Smooth muscle cell (in vitro differentiated cells): Measurements from ENCODE around the gene ZNF212. TPM values are rescaled to one million over a fixed set of nuclear protein-coding genes. Genes with fewer than 3 reads are reported as not detected.

Experiments used
- DNase-seq: peaks from one replicate; lab custom pipeline; 2025; ENCODE audit not compliant: unreplicated experiment; lab: John Stamatoyannopoulos, UW
- H2AFZ ChIP-seq: fragments of 200-600 bp; sonication (generic); 2 replicates; pipeline ENCODE4 v1.6.0; 2016; ENCODE audit warnings: antibody characterized with exemption, low read depth, mild to moderate bottlenecking
- H3F3A ChIP-seq: fragments of 200-600 bp; sonication (generic); 2 replicates; pipeline ENCODE4 v1.6.0; 2017; ENCODE audit warnings: antibody characterized with exemption, low read depth
- H3K27ac ChIP-seq: fragments of 200-600 bp; sonication (generic); 2 replicates; pipeline ENCODE4 v1.5.1; 2016; ENCODE audit warnings: low read depth, mild to moderate bottlenecking
- H3K27me3 ChIP-seq: fragments of 200-600 bp; sonication (generic); 2 replicates; pipeline ENCODE4 v1.6.1; 2016; ENCODE audit warnings: low read depth, mild to moderate bottlenecking
- H3K36me3 ChIP-seq: fragments of 200-600 bp; sonication (generic); 2 replicates; pipeline ENCODE4 v1.5.1; 2016; ENCODE audit warnings: low read depth
- H3K4me1 ChIP-seq: fragments of 200-600 bp; sonication (generic); 2 replicates; pipeline ENCODE4 v1.5.1; 2016; ENCODE audit warnings: low read depth
- H3K4me2 ChIP-seq: fragments of 200-600 bp; sonication (generic); 2 replicates; pipeline ENCODE4 v1.6.0; 2016; ENCODE audit warnings: mild to moderate bottlenecking
- H3K4me3 ChIP-seq: fragments of 200-600 bp; sonication (generic); 2 replicates; pipeline ENCODE4 v1.5.1; 2016; ENCODE audit warnings: mild to moderate bottlenecking
- H3K79me2 ChIP-seq: fragments of 200-600 bp; sonication (generic); 2 replicates; pipeline ENCODE4 v1.6.0; 2016; ENCODE audit warnings: low read depth, mild to moderate bottlenecking
- H3K9ac ChIP-seq: fragments of 200-600 bp; sonication (generic); 2 replicates; pipeline ENCODE4 v1.6.0; 2016; ENCODE audit warnings: low read depth
- H3K9me3 ChIP-seq: fragments of 200-600 bp; sonication (generic); replicated peaks from 2 replicates; pipeline ENCODE4 v1.5.1; 2016; ENCODE audit warnings: low read depth
- H4K20me1 ChIP-seq: fragments of 200-600 bp; sonication (generic); 2 replicates; pipeline ENCODE4 v1.6.0; 2016; ENCODE audit warnings: low read depth
- WGBS: methylation state at CpG from one replicate; pipeline ENCODE4 v1.1.7; 2016; ENCODE audit warnings: low lambda C conversion rate; 5-methylcytosine and 5-hydroxymethylcytosine counted together
- polyA plus RNA-seq: library from polyadenylated mRNA; unstranded; fragments of >200 nt; fragmentation: Nextera tagmentation; extraction: Ambion mirVana; gene quantifications from 2 replicates; pipeline ENCODE4 v1.2.1, GENCODE V29; 2016
- total RNA-seq: library from RNA; depleted of rRNA; stranded (reverse); fragments of >200 nt; gene quantifications from 2 replicates; pipeline ENCODE4 v1.2.3, GENCODE V29; 2014
- TF ChIP-seq, protein P1 (sequence below): fragments of 200-600 bp; sonication (generic); IDR thresholded peaks from 2 replicates; pipeline ENCODE4 v1.5.1; 2017; ENCODE audit warnings: borderline replicate concordance, mild to moderate bottlenecking, antibody characterized with exemption; ENCODE audit not compliant: insufficient read depth, poor library complexity, severe bottlenecking

The ZNF212 gene
- total and polyA plus RNA-seq, 2 experiments from 2014 or later = 4.6 to 7.7 TPM

DNA sequence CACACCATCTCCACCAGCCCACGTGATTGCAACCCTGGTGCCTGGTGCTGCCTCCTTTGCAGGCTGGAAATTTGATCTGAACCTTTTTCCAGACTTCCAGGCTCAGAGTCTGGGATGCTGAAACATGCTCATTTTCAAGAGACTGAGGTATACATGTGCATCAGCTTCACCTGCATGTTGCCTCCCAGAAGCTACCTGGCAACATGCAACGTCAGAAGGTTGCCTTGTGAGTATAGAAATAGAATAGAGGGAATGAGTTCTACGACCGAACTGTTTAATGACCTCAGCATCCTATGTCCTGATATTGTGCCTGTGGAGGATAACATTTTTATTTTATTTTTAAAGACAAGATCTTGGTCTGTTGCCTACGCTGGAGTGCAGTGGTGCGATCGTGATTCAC lies 1.9 kb upstream of the ZNF212 start:
- TF ChIP-seq, protein P1, sequence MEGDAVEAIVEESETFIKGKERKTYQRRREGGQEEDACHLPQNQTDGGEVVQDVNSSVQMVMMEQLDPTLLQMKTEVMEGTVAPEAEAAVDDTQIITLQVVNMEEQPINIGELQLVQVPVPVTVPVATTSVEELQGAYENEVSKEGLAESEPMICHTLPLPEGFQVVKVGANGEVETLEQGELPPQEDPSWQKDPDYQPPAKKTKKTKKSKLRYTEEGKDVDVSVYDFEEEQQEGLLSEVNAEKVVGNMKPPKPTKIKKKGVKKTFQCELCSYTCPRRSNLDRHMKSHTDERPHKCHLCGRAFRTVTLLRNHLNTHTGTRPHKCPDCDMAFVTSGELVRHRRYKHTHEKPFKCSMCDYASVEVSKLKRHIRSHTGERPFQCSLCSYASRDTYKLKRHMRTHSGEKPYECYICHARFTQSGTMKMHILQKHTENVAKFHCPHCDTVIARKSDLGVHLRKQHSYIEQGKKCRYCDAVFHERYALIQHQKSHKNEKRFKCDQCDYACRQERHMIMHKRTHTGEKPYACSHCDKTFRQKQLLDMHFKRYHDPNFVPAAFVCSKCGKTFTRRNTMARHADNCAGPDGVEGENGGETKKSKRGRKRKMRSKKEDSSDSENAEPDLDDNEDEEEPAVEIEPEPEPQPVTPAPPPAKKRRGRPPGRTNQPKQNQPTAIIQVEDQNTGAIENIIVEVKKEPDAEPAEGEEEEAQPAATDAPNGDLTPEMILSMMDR = no peak
- Histone ChIP-seq H3K27me3 (no peaks in the 10 kb centered on the region), H3K4me2 (no peak overlapping the region), H3K79me2 (peaks cover 29% of the 10 kb centered on the region), H3K9me3 (no peaks in the 10 kb centered on the region), H3K4me3 (no peak overlapping the region), H3K4me1 (peaks cover 7% of the 10 kb centered on the region), H3K9ac (no peak overlapping the region), H3K36me3 (no peaks in the 10 kb centered on the region), H3F3A (no peaks in the 10 kb centered on the region), H4K20me1 (no peaks in the 10 kb centered on the region), H3K27ac (no peak overlapping the region), H2AFZ (no peak overlapping the region)
- no peak for DNase-seq
- 78% methylated on average over 7 of the region's 7 CpGs for WGBS

DNA sequence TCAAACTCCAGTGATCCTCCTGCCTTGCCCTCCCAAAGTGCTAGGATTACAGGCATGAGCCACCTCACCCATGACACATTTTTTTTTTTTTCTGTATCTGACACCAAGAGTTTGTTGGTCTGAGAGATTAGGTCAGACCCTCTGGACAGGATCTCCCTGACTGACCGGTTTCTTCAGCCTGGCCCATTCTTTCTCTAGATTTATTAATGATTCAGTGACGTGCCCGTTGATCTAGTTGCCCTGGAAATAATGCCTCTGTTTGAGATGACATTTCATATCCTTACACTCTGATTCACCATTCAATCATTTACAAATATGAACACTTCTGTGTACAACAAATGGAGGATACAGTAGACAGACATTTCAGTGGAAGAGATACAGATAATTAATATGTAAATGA lies 1.4 kb upstream of the ZNF212 start:
- WGBS = 86% methylated on average over 3 of the region's 3 CpGs

DNA sequence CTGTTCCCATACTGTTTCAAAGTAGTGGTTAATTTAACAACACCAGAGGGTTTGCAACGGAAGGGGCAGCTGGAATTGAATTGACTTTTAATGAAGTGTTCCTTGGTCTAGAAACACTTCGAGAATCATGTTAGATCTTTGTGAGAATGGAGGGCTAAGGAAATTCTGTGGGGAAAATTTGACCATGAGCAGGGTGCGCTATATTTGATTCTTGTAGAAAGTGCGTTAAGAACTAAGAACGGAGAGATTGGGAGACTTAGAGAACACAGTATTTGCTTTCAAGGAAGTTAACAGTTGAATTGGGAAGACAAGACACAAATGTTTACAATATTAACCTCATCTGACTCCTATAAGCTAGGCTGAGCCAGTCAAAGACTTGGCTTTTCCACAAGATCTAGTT lies 1.2 kb downstream of the ZNF212 start:
- Histone ChIP-seq H3K27ac (no peak overlapping the region), H3K9ac (peak overlapping the region; percentile 80), H3K27me3 (no peaks in the 10 kb centered on the region), H3K79me2 (peaks cover 52% of the 10 kb centered on the region), H2AFZ (no peak overlapping the region), H3K4me1 (peaks cover 7% of the 10 kb centered on the region), H3K4me3 (peak overlapping the region; percentile 88), H4K20me1 (peaks cover 14% of the 10 kb centered on the region), H3K36me3 (no peaks in the 10 kb centered on the region), H3K4me2 (peak overlapping the region; percentile 99), H3F3A (no peaks in the 10 kb centered on the region), H3K9me3 (no peaks in the 10 kb centered on the region)
- TF ChIP-seq, protein P1 = no peak
- no peak for DNase-seq
- WGBS = 91% methylated on average over 5 of the region's 5 CpGs

More for the DNA sequence above, 1.4 kb upstream of the ZNF212 start:
- peaks cover 7% of the 10 kb centered on the region for H3K4me1 ChIP-seq
- H3K27me3 ChIP-seq = no peaks in the 10 kb centered on the region
- H3K9ac ChIP-seq = no peak overlapping the region
- H3K79me2 ChIP-seq = peaks cover 35% of the 10 kb centered on the region
- H3K36me3 ChIP-seq = no peaks in the 10 kb centered on the region
- H3K4me3 ChIP-seq = no peak overlapping the region
- H3K27ac ChIP-seq = no peak overlapping the region
- no peak overlapping the region for H3K4me2 ChIP-seq
- H3F3A ChIP-seq = no peaks in the 10 kb centered on the region
- no peak overlapping the region for H2AFZ ChIP-seq
- H4K20me1 ChIP-seq = no peaks in the 10 kb centered on the region
- no peak for DNase-seq
- no peaks in the 10 kb centered on the region for H3K9me3 ChIP-seq
- TF ChIP-seq, protein P1 = no peak

DNA sequence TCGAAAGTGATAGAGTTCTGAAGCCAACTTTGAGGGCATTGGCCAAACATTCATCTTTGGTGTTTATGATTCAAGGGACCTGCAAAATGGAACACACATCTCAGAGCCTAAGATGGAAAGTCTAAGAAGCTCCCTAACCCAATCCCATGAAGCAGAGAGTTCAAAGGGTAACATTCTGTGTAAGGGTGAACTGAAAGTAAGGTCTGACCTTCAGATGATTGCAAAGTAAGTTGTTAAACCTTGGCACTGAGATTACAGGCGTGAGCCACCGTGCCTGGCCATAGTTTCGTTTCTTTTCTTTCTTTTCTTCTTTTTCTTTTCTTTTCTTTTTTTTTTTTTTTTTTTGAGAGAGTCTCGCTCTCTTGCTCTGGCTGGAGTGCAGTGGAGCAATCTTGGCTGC lies 2.2 kb downstream of the ZNF212 start:
- DNase-seq = no peak
- Histone ChIP-seq H3K4me3 (no peak overlapping the region), H3K4me1 (peaks cover 7% of the 10 kb centered on the region), H3F3A (no peaks in the 10 kb centered on the region), H2AFZ (no peak overlapping the region), H4K20me1 (peaks cover 24% of the 10 kb centered on the region), H3K4me2 (no peak overlapping the region), H3K27ac (no peak overlapping the region), H3K79me2 (peaks cover 61% of the 10 kb centered on the region), H3K9me3 (no peaks in the 10 kb centered on the region), H3K9ac (no peak overlapping the region), H3K27me3 (no peaks in the 10 kb centered on the region), H3K36me3 (no peaks in the 10 kb centered on the region)
- TF ChIP-seq, protein P1 = no peak
- WGBS = 98% methylated on average over 5 of the region's 5 CpGs
